GM19240 (cell line): ENCODE results near the gene KIAA0040.

Experiments
- DNase-seq: peaks from one replicate; pipeline ENCODE4 v3.0.0; 2011; ENCODE audit warnings: low spot score; ENCODE audit not compliant: insufficient read length

Gene KIAA0040

DNA sequence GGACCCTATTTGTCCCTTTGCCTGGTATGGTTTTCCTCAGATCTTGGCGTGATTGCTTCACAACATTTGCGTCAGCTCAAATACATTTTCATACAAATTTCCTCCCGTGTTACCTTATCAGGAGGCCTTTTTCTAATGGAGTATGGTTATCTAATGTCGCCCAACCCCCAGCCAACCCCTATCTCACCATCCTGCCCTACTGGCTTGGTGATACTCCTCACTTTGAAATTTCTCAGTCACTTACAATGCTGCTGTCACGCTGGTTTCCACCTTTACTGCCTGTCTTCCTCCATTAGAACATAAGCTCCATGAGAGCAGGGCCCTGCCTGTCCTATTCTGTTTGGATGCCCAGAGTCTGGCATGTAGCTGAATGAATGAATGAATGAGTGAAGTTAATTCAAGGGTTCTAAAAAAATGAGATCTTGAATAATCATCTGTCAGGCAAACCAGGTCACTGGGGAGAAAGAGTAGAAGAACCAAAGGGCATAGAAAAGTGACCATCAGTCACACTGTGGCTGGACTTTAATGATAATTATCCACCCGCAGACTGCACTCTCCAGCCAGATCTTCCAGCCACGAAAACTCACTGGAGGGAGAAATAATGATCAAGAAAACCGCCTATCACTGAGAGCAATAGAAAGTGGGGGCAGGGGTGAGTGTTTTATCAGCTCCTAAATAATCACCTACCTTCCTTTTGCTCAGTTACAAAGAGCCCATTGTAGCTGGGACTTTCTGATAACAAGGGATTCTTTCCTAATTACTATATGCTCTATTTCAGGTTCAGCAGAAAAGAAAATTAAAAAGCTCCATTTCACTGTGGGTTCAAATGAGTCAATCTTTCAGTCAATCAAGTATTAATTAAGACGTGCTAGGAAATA is 21.3 kb downstream of the KIAA0040 start:
- DNase-seq: no peak

DNA sequence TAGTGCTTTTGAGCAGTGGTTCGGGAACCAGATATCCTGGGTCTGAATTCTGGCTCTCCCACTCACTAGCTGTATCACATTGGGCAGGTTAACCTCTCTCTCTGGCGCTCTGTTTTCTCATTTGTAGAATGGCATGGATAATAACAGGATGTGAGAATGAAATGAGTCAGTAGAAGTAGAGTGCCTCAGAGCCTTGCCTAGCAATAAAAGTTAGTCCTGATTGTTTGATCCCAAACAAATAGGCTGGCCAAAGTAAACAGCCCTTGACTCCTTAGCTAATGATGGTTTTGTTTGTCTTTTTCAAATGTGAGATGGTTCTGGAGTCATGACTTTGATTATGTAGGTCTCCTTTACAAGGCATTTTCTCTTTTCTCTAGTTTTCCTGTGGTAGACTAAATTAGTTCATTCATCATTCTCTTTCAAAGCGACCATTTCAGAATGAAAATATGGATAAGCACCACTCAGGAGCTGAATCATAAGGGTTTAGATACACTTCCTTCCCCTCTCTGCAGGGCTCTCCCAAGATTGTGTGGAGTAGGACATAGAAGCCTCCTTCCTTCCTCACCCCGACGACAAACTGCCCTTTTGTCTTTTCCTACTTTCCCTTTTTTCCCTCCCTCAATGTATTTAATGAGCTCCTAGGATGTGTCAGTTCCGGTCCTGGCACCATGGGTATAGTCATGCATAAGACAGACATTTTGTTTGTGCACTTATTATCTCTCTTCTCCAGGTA is 23.1 kb downstream of the KIAA0040 start:
- no peak for DNase-seq

DNA sequence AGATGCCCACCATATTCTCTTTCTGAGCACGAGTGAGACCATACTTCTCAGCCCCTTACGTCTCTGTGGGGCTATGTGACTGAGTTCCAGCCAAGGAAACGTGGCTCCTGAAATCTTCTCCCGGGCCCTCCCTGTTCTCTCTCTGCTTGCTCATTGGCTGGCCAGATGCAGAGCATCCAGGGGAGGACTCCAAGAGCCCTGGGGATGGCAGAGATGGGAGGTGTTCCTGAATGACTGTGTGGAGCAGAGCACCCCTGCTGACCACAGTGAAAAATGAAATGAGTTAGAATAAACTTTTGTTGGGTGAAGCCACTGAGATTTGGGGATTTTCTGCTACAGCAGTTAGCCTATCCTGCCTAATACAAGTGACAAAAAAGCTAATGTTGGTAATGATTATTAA is 23.8 kb downstream of the KIAA0040 start:
- no peak for DNase-seq

DNA sequence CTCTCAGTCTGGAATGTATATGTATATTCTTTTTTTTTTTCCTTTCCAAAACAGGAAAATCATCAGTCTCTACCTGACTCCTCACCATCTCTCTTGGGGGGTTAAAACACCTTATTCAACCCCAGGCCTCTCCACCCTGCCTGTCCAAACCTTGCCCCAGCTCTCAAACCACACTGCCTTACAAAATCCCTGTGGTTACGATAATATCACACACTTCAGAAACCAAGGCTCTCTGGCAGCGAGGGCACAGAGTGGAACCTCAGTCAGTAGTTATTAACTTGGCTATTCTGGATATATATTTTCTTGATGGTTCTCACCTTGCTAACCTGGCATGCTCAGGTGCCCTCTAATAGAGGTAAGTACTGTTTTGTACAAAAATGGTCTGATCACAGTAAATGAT is 24.7 kb downstream of the KIAA0040 start:
- DNase-seq: no peak

DNA sequence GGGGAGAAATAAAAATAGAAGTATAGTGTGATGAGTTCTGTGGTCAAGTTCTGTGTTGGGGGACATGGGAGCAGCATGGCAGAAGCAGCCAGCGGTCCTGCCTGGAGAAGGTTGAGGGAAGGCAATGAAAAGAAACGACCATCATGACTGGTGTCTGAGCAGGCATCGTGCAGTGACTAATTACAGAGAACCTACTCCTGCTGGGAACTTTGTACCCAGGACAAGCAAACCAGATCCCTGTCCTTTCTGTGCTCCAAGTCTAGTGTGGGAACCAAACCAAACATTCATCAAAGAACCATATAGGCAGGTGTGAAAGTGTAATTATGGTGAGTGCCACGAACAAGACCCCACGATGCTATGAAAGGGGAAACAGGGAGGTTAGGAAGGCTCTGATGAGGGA is 25.8 kb downstream of the KIAA0040 start:
- DNase-seq: no peak

DNA sequence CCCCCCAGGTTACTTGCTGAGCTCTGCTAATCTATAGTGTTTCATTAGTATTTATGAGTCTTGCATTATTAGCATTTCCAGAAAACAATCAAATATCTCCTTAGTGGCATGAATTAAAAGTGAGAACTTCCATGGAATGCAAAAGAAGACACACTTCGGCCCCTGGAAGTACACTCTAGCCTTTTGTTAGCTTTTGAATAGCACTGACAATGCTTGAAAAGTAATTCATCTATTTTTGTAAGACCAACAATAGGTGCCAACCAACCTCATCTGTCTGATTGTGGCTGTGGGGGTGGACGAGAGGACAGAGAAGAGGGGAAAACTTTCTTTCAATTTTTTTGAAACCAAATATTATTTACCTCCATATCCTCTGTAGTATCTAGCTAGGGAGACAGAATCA is 27.8 kb downstream of the KIAA0040 start:
- no peak for DNase-seq

DNA sequence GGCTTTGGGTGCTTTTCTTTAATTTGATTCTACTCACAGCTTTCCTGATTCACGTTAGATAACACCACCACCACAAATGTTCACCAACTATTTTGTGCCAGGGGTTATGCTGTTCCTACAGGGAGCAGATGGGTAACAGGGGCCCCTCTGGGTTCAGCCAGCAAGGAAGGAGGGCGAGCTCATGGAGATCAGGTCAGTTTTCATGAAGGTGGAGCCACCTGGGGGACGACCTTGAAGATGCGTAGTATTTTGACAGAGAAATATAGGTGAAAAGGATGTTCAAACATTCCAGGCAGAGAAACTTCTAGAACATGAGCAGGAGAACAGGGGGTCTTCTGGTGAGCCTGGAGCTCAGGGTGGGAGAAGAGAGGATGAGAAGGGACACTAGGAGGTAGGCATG is 28.9 kb downstream of the KIAA0040 start:
- DNase-seq: no peak

DNA sequence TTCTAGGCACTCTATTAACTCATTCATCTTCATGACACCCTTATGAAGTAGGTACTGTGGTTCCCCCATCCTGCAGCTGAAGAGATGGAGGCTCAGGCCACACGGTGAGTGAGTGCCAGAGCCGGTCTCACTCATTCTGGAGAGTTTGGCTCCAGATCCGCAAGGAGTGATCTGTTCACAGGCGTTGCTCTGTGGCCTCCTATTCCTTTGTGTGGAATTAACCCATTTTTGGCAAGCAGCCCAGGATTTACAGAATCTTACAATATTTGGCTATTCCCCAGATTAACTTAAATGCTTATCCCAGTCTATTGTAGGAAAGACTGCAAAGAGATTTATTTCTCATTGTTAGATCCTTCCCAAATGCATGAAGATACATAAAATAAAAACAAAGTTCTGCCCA is 29.6 kb downstream of the KIAA0040 start:
- no peak for DNase-seq

DNA sequence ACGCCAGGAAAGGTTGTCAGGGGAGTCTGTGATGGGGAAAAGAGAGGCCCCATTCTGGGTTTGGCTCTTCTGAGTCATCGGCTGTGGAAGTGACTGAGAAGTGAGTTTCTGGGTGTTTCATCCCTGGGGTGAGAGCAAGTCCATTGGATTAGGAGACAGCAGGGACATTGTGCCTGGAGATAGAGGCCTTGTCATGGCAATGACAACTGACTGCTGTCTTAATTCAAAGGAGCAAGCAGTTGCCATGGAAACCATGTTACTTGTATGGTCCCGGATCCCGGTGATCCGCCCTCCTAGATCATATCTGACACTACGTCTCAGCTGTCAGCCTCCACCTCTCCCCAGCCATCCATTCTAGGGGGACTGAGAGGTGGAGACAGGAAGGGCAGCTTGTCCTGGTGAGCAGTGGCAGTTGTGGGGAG is 34.4 kb downstream of the KIAA0040 start:
- DNase-seq: no peak

DNA sequence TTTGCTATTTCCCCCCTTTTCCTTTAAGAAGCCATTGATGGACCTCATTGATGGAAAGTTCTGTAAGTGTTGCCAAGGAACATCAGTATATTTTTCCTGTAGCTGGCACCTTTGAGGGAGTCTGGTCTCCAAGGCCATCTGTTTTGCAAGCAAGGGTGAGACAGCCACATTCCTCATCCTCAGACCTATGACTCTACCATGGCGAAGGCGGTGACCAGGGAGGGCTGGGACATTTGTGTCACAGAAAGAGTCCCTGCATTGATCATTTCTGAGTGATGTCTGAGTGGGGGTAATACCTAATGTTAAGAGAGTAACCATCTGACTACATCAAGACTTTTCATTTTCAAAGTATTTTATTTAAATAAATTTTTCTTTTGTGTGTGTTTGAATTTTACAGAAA is 35.4 kb downstream of the KIAA0040 start:
- no peak for DNase-seq

DNA sequence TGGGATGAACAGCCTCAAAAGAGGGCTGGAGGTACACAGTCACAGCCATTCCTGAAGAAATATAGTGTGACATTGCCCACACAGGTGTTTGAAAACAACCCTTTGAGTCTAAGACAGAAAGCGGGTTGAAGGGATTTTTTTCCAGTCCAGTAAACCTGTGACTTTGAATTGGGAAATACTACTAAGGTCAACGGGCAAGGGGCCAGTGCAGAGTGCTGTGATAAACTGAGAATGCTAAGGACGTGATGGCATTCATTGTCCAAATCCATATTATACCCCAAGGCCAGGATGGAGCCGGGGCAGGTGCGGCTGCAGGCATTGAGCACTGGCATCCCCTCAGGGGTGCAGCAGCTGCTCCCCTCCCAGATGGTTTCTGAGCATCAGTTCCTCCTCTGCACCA is 36.6 kb downstream of the KIAA0040 start:
- DNase-seq: no peak

DNA sequence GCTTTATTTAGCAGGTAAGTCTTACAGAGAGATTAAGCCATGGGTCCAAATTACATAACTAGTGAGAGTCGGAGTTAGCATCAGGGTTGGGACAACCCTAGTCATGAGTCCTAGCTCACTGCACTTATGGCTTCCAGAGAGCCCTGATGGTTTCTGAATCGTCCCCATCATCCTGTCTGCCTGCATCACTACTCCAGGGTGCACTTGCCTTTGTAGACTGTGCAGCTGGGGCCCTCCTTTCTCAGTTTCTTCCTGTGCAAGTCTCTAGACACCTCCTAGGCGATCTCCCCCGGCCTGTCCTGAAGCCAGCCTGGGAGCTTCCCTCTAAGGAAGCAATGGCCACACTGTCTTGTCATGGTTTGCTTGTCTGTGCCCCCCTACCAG is 37.1 kb downstream of the KIAA0040 start:
- no peak for DNase-seq

DNA sequence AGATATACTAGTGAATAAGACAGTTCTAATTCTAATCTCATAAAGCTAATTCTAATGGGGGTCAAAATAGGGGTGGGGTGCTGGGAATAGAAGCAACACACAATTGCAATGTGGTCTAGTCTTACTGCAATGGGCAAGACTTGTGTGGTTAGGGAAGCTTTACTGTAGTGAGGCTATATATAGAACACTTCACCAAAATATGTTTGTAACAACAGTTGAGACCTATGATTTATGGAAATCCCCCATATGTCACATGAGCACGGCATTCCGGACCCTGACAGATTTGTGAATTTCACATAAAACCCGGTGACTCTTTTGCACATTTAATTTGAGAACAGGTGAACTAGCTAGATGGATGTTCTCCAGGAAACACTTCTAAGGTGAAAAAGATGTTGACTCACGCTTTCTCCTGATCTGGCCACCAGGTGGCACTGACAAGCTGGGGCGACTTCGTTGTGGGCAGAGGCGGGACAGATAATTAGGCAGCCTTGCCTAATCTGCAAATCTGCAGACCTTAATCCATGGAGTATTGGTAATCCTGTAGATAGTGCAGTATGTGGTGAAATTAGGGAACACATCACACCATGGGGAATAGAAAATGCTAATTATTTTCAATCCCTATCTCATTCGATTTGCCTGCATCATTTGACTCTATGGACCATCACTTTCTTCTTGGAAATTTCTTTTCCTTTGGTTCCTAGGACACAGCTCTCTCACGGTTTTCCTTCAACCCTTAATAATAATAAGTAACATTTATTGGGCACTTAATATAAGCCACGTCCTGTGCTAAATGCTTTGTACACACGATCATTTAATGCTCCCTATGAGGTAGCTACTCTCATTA is 37.7 kb downstream of the KIAA0040 start:
- peak; percentile 47 for DNase-seq

DNA sequence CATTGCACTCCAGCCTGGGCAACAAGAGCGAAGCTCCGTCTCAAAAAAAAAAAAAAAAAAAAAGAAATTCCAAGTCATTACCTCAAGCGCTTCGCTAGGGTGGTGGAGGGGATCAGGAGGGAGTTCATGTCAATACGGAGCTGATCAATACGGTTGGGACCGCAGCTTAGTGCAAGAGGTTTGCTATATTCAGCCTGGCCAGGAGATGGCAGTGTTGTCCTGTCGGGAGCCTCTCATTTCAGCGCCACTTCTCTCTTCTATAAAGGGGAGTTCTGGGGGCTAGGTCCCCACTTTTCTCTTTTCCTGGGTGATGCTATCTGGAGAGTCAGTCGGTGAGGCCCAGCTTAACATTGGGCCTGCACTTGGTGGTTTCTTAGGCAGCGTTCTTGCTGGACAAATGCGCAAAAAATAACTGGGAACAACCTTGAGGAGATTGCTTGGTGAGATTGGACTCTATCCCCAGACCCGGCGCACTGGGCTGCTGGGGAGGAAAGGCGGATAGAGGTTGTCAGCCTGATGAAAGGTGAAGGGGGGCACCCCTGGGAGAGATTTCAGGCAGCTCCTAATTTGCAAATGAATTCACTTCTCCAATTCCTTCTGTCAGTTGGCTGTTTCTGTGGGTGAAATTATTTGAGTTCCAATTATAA is 40.4 kb downstream of the KIAA0040 start:
- DNase-seq: peak; percentile 39

DNA sequence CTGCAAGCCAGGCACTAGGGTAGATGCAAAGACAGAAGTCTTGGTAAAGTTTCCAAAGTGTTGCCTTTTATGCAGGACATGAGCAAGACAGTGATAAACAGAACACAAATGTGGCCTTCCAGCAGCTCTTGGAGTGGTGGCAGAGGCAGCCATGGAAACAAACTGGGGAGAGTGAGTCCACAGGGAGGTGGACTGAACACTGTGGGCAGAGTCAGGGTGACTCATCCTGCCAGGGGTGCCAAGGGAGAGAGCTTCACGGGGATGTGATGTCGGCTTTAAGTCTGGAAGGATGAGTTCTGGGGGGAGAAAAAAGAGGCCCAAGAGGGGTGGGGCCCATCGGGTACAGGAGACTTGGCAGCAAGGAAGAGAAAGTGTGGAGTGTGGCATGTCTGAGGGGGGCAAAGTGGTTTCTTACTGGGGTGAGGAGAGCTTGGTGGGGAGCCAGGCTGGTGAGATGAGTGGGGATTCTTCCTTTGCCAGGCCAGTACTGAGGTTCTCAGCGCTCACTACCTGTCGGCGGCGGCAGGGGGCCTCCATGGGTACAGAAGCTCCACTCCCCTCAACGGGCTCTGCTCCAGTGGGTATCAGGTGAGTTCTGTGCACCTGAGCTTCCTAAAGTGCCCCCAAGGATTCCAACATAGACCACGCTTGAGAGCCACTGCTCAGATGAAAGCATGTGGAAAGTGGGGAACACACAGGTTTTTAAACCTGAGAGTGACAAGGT is 41.8 kb downstream of the KIAA0040 start:
- DNase-seq: no peak

DNA sequence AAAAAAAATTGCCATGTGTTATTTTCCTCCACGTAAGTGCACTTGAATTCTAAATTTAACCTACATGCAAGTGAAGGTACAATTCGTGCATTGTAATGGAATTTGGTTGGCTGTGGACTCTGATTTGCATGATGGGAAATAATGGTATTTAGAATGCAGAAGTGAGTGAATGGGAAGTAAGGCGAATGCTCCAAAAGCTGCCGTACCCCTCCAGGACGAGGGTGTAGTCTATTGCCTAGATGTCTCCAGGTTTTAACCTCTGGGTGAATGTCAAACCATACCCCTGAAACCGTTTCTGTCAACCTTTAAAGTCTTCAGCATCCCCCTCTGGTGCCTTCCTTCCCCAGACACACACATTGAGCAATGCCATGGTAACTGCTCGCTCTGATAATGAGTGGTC is 44.5 kb downstream of the KIAA0040 start:
- no peak for DNase-seq

DNA sequence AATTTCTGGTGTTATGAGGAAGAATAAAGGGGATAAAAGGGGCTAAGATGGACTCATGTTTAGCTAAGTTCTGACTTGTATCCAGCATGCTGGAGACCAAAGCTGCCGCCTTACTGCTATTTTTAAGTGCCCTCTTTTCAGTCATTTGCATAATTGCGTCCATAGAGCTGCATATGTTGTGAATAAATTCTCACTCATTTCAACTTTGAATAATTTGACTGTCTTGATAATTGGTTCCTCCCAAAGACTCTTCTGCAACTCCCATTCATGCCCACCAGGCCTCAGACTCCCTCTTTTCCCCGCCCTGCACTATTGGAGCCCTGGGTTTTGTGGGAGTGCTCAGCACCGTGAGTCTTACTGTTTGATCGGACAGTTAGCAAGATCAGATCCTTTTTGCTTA is 45.0 kb downstream of the KIAA0040 start:
- no peak for DNase-seq

DNA sequence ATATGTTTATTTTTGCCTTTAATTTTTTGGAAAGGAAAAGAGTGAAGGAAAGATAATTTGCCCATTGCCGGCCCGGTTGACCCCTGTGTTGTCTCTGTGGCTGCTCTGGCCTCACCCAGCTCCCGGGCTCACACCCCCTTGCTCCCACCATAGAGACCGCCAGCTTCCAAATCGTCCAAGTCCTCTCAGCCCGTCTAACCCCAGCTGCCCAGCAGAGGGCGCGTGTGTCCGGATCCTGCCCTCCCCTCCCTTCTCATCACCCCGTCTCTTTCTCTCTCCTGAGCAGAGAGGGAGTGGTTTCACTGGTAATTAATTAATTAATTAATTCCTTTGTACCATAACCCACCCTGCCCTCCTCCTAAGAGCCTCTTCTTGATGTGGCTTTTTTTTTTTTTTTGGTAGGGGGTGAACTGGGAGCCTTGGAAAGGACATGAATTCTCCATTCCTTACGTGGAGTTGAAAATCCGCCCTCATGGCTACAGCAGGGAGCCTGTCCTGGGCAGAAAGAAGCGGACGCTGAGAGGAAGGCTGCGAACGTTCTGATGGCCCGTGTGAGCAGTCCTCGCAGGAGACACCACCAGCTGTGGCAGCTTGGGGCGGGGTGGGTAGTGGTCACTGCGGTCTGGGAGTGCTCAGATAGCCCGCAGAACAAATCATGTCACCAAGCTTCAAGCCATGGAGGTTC is 45.9 kb downstream of the KIAA0040 start:
- peak; percentile 52 for DNase-seq

DNA sequence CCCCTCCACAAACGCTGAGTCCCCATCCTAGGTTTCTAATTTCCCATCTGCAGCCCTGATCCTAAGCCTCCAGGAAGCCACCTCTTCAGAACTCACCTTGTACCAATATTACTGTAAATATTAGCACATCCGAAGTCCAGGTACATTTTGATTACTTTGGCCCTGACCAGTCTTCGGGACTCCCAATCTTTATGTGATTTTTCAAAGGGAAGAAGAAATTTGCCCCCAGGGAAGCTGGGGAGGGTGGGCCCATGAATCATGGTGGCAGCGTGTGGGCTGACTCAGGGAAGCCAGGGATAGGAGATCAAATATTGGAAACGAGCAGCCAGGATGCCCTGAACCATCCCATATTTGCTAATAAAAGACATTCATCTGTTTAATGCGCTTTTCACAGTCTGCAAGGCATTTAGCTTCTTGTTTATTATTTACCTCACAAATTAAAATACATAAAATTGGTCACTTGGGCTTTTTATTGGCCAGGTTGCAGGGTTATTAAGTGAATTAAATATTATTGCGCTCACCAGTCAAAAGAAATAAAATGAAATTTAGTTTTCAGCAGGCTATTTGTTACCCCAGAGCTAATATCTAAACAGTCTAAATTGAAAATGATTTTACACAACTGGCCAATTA is 46.6 kb downstream of the KIAA0040 start:
- no peak for DNase-seq

DNA sequence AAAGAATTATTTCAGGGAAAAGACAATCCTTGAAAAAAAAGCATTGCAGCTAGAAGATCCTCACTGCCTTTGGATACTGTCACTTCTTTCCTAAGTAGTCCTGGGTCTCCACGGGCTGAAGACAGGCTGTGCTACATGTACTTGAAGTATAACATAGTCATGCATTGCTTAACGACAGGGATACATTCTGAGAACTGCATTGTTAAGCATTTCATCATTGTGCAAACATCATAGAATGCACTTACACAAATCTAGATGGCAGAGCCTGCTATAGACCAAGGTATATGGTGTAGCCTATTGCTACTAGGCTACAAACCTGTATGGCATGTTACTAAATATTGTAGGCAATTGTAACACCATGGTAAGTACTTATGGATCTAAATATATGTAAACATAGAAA is 54.0 kb downstream of the KIAA0040 start:
- DNase-seq: no peak
